ENCODE measurements around the gene DCDC2. TPM values are rescaled to one million over a fixed set of nuclear protein-coding genes. Genes with fewer than 3 reads are reported as not detected.
"Not testable (repeated sequence)": the region's sequence is repeated elsewhere in the genome, so short reads cannot be mapped to it uniquely, and the experiment has no call there.

Gene DCDC2
- total and polyA plus RNA-seq, 4 donors: 2.3 to 7.9 (median 2.9) TPM

DNA sequence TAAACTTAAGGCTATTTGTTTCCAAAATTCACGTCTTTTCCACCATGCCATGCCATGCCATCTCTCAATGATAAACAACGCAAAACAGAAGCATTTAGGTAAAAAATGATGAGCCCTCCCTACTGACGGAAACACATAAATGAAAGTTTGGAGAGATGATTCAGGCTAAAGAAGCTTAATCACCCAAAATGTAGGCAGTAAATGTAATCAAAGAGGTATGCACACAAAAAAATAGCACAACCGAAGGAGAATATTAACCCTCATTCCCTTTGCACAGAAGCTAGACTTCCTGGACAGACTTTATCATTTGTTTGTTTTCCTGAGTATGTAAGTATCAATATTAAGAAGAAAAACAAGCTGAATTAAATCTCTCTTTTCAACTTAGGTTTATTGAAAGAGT lies 28.8 kb downstream of the DCDC2 start:
- Histone ChIP-seq H3K4me1 (ENCODE audit: control insufficient read depth, insufficient read depth, low read length) (no peaks in the 10 kb centered on the region), H3K27ac (ENCODE audit: low read depth, low read length) (no peak overlapping the region), H3K27me3 (ENCODE audit: control insufficient read depth, insufficient read depth, low read length) (no peaks in the 10 kb centered on the region), H3K4me3 (ENCODE audit: low read depth, low read length) (no peak overlapping the region), H3K36me3 (ENCODE audit: control insufficient read depth, insufficient read depth, low read length) (no peaks in the 10 kb centered on the region), H3K9me3 (ENCODE audit: control insufficient read depth, insufficient read depth, low read length) (no peaks in the 10 kb centered on the region)
- DNase-seq (ENCODE audit: low read depth in 4 of 6, low spot score in 6 of 6): no peak
- WGBS (ENCODE audit: insufficient coverage): no CpG with 5 or more reads among the region's 4 CpGs

DNA sequence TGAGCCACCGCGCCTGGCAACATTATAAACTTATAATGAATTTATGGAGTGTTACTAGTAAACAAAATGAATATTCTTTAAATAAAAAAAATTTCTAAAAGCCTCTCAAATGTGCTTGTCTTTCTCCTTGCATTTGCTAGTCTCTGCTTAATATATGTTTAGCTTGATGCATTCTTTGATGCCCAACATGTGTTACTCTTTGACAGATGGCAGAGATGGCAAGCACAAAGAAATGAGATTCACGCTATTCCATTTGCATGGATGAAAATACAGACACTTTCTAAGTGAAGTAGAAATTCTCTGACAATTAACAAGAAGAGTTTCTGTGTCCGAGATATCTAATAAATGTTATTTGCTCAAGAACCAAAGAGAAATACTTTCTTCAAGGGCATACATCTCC lies 30.1 kb downstream of the DCDC2 start:
- Histone ChIP-seq H3K36me3 (ENCODE audit: control insufficient read depth, insufficient read depth, low read length) (no peaks in the 10 kb centered on the region), H3K27ac (ENCODE audit: low read depth, low read length) (no peak overlapping the region), H3K9me3 (ENCODE audit: control insufficient read depth, insufficient read depth, low read length) (no peaks in the 10 kb centered on the region), H3K4me1 (ENCODE audit: control insufficient read depth, insufficient read depth, low read length) (no peaks in the 10 kb centered on the region), H3K27me3 (ENCODE audit: control insufficient read depth, insufficient read depth, low read length) (no peaks in the 10 kb centered on the region), H3K4me3 (ENCODE audit: low read depth, low read length) (no peak overlapping the region)
- no CpG with 5 or more reads among the region's 4 CpGs for WGBS (ENCODE audit: insufficient coverage)
- peak in 1 of 6 donors; percentile 82 for DNase-seq (ENCODE audit: low read depth in 4 of 6, low spot score in 6 of 6)

DNA sequence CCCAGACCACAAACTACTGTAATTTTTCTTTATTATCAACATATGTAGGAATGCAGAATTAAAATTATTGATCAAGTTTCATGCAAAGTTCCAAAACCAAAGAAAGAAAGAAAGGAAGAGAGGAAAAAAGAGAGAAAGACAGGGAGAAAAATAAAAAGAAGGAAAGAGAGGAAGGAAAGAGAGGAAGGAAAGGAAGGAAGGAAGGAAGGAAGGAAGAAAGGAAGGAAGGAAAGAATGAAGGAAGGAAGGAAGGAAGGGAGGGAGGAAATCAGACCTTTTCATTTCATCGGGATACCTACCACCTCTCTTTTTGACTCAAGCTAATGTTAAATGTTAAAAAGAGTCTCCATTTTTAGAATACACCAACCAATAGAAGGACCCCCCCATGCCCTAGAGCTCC lies 31.9 kb downstream of the DCDC2 start:
- Histone ChIP-seq H3K4me1 (ENCODE audit: control insufficient read depth, insufficient read depth, low read length) (no peaks in the 10 kb centered on the region), H3K4me3 (ENCODE audit: low read depth, low read length) (no peak overlapping the region), H3K36me3 (ENCODE audit: control insufficient read depth, insufficient read depth, low read length) (no peaks in the 10 kb centered on the region), H3K9me3 (ENCODE audit: control insufficient read depth, insufficient read depth, low read length) (no peaks in the 10 kb centered on the region), H3K27me3 (ENCODE audit: control insufficient read depth, insufficient read depth, low read length) (no peaks in the 10 kb centered on the region), H3K27ac (ENCODE audit: low read depth, low read length) (no peak overlapping the region)
- DNase-seq (ENCODE audit: low read depth in 4 of 6, low spot score in 6 of 6): no peak
- no CpG with 5 or more reads among the region's 1 CpG for WGBS (ENCODE audit: insufficient coverage)

DNA sequence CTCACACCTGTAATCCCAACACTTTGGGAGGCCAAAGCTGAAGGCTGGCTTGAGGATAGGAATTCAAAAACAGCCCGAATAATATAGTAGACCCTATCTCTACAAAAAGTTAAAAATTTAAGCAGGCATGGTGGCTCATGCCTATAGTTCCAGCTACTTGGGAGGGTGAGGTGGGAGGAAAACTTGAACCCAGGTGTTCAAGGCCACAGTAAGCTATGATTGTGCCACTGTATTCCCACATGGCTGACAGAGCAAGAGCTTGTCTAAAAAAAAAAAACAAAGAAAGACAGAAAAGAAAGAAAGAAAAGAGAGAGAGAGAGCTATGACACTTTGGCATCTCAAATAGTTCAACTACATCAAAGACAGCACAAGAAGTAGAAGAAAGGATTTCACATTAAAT lies 33.2 kb downstream of the DCDC2 start:
- Histone ChIP-seq H3K9me3 (ENCODE audit: control insufficient read depth, insufficient read depth, low read length) (no peaks in the 10 kb centered on the region), H3K27ac (ENCODE audit: low read depth, low read length) (no peak overlapping the region), H3K4me3 (ENCODE audit: low read depth, low read length) (no peak overlapping the region), H3K36me3 (ENCODE audit: control insufficient read depth, insufficient read depth, low read length) (no peaks in the 10 kb centered on the region), H3K27me3 (ENCODE audit: control insufficient read depth, insufficient read depth, low read length) (no peaks in the 10 kb centered on the region), H3K4me1 (ENCODE audit: control insufficient read depth, insufficient read depth, low read length) (no peaks in the 10 kb centered on the region)
- WGBS (ENCODE audit: insufficient coverage): no CpG with 5 or more reads among the region's 1 CpG
- DNase-seq (ENCODE audit: low read depth in 4 of 6, low spot score in 6 of 6): no peak

DNA sequence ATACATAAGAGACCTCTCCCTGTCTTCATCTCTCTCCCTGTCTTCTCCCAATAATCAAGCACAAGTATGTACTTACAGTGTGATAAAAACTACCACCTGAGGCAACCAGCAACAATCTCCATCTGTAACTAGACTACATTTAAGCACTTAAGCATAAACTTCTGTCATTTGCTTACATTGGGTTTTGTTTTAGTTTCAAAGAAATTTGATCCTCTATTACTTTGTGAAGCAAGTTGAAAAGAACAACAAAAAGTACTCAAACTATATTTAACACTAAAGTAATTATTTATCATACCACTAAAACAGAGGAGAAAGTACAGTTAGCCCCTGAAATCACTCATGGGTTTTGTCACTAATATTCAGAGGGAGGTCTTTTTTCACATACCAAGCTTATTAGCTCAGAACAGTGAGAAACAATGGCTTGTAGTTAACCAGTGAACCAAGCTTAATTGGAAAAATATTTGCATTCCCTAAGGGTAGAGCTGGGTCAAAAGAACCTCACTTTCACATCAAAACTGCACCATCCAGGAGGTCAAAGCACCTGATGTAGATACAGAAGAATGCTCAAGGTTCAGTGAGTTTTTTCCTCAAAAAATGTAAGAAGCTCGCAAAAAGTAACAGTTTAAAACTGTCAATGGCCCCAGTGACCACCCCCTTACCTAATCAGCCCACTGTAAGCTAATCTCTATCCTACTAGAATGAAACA lies 34.1 kb downstream of the DCDC2 start:
- Histone ChIP-seq H3K27me3 (ENCODE audit: control insufficient read depth, insufficient read depth, low read length) (no peaks in the 10 kb centered on the region), H3K9me3 (ENCODE audit: control insufficient read depth, insufficient read depth, low read length) (no peaks in the 10 kb centered on the region), H3K27ac (ENCODE audit: low read depth, low read length) (no peak overlapping the region), H3K4me3 (ENCODE audit: low read depth, low read length) (no peak overlapping the region), H3K4me1 (ENCODE audit: control insufficient read depth, insufficient read depth, low read length) (no peaks in the 10 kb centered on the region), H3K36me3 (ENCODE audit: control insufficient read depth, insufficient read depth, low read length) (no peaks in the 10 kb centered on the region)
- WGBS (ENCODE audit: insufficient coverage): no CpG with 5 or more reads among the region's 1 CpG
- DNase-seq (ENCODE audit: low read depth in 4 of 6, low spot score in 6 of 6): no peak

DNA sequence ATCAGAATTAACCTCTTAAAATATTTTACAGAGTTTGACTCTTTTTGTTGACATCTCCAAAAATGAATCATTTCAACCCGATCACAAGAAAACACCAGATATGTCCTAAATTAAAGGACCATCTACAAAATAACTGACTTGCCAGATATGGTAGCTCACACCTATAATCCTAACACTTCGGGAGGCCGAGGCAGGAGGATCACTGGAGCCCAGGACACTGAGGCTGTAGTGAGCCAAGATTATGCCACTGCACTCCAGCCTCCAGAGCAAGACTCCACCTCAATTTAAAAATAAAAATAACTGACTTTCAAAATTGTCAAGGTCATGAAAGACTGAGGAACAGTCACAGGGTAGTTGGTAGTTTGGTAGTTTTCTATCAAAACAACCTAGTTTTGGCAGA lies 34.9 kb downstream of the DCDC2 start:
- Histone ChIP-seq H3K9me3 (ENCODE audit: control insufficient read depth, insufficient read depth, low read length) (no peaks in the 10 kb centered on the region), H3K27me3 (ENCODE audit: control insufficient read depth, insufficient read depth, low read length) (no peaks in the 10 kb centered on the region), H3K27ac (ENCODE audit: low read depth, low read length) (no peak overlapping the region), H3K4me3 (ENCODE audit: low read depth, low read length) (no peak overlapping the region), H3K36me3 (ENCODE audit: control insufficient read depth, insufficient read depth, low read length) (no peaks in the 10 kb centered on the region), H3K4me1 (ENCODE audit: control insufficient read depth, insufficient read depth, low read length) (no peaks in the 10 kb centered on the region)
- no peak for DNase-seq (ENCODE audit: low read depth in 4 of 6, low spot score in 6 of 6)
- 96% methylated on average over 3 of the region's 3 CpGs for WGBS (ENCODE audit: insufficient coverage)

DNA sequence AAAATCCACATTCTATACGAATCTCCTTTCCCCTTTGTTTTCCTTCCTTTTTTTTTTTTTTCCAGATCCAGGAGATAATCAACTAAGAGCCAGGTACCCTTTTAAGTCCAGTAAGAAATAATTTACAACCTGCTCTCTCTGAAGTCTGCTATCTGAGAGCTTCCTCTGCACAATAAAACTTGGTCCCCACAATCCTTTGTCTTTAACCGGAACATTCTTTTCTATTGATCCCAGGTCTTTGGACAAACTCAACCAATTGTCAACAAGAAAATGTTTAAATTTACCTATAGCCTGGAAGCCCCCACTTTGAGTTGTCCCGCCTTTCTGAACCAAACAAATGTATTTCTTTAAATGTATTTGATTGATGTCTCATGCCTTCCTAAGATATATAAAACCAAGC lies 35.4 kb downstream of the DCDC2 start:
- WGBS (ENCODE audit: insufficient coverage): 100% methylated on average over 1 of the region's 3 CpGs
- H3K27ac ChIP-seq (ENCODE audit: low read depth, low read length); H3K4me1 ChIP-seq (ENCODE audit: control insufficient read depth, insufficient read depth, low read length); H3K9me3 ChIP-seq (ENCODE audit: control insufficient read depth, insufficient read depth, low read length); H3K27me3 ChIP-seq (ENCODE audit: control insufficient read depth, insufficient read depth, low read length); DNase-seq (ENCODE audit: low read depth in 4 of 6, low spot score in 6 of 6); H3K4me3 ChIP-seq (ENCODE audit: low read depth, low read length); H3K36me3 ChIP-seq (ENCODE audit: control insufficient read depth, insufficient read depth, low read length): not testable (repeated sequence)

DNA sequence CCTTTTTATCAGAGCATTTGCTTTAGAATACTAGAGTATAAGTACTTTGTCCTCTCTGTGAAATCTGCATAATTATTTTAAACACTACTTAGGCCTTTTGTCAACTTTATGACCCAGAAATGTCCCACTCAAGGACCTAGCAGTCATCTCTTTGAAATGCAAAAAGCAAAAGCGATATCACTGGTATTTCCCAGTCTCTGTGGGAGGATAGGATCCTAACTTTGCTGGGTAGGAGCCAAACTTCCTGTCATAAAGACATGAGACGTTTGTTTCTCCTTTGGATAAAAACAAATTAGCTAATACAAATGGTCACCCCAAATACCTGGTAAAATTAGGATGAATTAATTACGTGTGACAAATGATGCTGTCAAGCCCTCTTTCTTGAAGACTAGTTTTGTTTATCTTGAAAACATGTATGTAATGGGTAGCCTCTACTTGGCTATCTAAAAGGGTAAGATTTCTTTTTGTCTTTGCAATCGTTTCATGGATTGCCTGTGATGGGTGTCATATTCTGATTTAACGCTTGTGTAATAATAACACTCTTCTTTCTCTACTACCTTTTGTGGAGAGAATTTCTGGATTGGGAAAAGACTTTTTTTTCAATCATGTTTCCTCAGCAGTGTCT lies 36.2 kb downstream of the DCDC2 start:
- no peaks in the 10 kb centered on the region for H3K4me1 ChIP-seq (ENCODE audit: control insufficient read depth, insufficient read depth, low read length)
- no peak for DNase-seq (ENCODE audit: low read depth in 4 of 6, low spot score in 6 of 6)
- no peak overlapping the region for H3K27ac ChIP-seq (ENCODE audit: low read depth, low read length)
- H3K27me3 ChIP-seq (ENCODE audit: control insufficient read depth, insufficient read depth, low read length): no peaks in the 10 kb centered on the region
- no CpG with 5 or more reads among the region's 5 CpGs for WGBS (ENCODE audit: insufficient coverage)
- H3K36me3 ChIP-seq (ENCODE audit: control insufficient read depth, insufficient read depth, low read length): no peaks in the 10 kb centered on the region
- no peaks in the 10 kb centered on the region for H3K9me3 ChIP-seq (ENCODE audit: control insufficient read depth, insufficient read depth, low read length)
- H3K4me3 ChIP-seq (ENCODE audit: low read depth, low read length): no peak overlapping the region

DNA sequence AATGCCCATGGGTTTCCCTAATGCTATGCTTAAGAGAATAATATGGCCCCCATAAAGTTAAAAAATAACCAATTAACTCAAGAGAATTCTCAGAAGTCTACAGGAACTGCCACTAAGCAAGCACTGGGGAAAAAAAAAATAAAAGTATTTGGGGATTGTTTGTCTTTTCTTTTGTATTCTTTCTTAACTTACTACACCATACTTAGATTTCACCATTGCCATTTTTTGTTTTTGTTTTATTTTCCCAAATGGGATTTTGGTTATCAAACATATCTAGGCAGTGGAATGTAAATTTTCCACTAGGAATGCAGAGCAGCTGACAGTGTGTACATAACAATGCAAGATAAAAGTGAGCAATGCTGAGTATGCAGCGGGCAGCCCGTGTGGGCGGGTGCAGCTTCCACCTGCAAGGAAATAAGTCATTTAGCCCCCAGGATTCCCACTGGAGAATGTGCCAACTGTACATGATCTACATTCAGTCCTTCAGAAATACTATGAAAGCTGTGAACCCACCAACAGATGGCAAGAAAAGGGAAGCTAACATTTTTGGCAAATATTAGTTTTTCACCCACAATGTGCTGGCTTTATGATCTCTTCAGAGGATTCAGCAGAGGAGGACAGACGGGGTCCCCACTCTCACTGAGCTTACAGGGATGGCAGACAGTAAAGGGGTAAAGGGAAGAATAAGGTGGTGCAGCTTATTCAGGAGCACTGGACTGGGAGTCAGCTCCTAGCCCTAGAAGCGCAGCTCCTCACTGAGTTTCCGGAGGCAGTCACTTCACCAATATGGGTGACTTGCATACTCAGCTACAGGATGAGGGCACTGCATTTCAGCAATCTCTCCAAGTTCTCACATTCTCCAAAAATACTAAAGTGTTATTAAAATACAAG lies 44.4 kb downstream of the DCDC2 start:
- Histone ChIP-seq H3K27ac (ENCODE audit: low read depth, low read length) (no peak overlapping the region), H3K27me3 (ENCODE audit: control insufficient read depth, insufficient read depth, low read length) (no peaks in the 10 kb centered on the region), H3K4me1 (ENCODE audit: control insufficient read depth, insufficient read depth, low read length) (no peaks in the 10 kb centered on the region), H3K9me3 (ENCODE audit: control insufficient read depth, insufficient read depth, low read length) (no peaks in the 10 kb centered on the region), H3K36me3 (ENCODE audit: control insufficient read depth, insufficient read depth, low read length) (no peaks in the 10 kb centered on the region), H3K4me3 (ENCODE audit: low read depth, low read length) (no peak overlapping the region)
- 30% methylated on average over 1 of the region's 6 CpGs for WGBS (ENCODE audit: insufficient coverage)
- peak in 2 of 6 donors; percentile 6 to 75 for DNase-seq (ENCODE audit: low read depth in 4 of 6, low spot score in 6 of 6)

Measured in spinal cord (tissue), 10 donors.